HTR-8/SVneo (cell line): Measurements from ENCODE around the gene RAB28.
"Not testable (repeated sequence)": the region's sequence is repeated elsewhere in the genome, so short reads cannot be mapped to it uniquely, and the experiment has no call there.

Experiments used
- DNase-seq: peaks from one replicate; pipeline ENCODE4 v3.0.0; 2011; ENCODE audit warnings: low spot score, mixed read lengths; ENCODE audit not compliant: insufficient read length
- FAIRE-seq: peaks from 2 replicates; lab custom pipeline; 2011; peaks lifted over from hg19 to GRCh38; lab: Jason Lieb, UNC

RAB28 gene

DNA sequence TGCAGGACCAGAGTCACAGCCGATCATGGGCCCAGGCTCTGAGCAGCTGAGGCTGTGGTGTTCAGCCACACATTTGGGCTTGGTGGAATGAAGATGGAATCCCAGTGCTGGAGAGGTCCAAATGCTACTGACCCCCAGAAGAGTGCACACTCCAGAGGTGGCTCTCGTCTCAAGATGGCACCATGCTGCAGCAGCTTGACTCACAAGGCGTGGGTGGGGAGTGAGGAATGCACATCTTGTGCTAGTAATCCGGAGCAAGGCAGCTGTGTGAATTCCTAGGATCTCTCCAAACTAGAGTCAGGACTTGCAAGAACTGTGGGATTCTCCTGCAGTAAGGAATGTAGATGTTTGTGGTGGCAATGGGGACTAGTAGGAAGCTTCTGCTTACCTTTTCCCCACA is 28.7 kb downstream of the RAB28 start:
- DNase-seq, result no peak

DNA sequence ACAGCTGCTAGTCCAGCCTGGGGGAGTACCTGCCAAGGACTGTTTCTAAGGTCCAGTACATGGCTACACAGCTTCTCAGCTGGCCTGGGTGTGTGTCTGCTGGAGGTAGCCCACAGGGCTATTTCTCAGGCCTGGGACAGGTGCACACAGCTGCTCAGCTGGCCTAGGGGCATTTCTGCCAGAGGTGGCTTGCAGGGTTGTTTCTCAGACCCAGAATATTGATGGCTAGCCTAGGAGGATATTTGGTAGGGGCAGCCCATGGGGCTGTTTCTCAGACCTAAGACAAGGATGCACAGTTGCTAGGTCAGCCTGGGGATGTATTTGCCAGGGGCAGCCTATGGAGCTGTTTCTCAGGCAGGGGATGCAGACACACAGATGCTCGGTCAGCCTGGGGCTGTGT is 29.4 kb downstream of the RAB28 start:
- DNase-seq (no peak), FAIRE-seq (no peak)

More for the DNA sequence above, 28.7 kb downstream of the RAB28 start:
- FAIRE-seq, result no peak

DNA sequence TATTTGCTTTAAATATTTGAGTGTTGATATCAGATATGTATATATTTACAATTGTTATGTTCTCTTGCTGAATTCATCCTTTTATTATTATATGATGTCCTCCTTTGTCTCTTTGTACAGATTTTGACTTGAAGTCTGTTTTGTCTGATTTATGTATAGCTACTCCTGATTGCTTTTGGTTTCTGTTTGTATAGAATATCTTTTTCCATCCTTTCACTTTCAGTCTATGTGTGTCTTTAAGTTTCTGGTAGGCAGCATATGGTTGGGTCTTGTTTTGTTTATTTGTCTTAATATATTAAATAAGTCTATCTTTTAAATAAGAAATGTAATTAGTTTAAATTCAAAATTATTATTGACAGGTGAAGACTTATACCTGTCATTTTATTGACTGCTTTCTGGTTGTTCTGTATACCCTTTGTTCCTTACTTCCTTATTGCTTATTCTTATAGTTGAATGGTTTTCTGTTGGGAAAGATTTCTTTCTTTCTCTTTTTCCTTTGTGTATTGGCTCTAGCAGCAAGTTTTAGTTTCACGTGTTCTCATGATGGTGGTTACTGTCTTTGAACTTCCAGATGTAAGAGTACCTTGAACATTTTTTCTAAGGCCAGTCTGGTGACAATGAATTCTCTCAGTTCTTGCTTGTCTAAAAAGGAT is 31.1 kb downstream of the RAB28 start:
- no peak for DNase-seq
- no peak for FAIRE-seq

DNA sequence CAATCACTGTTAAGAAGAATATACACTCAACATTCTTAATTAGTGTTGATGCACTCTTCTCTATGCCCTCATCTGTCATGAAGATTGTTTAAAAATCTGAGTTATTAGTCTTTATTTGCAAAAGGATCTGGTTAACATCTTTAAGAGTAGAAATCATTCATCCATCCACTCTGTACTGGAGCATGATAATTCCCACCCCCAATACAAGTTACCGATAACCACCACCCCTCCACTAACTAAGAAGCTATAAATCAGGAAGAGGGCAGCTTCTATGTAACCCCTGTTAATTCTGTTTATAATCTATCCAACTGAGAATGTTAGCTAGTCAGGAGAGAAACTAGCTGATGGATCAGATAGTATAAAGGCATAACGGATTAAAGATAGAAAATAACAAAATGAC is 34.5 kb downstream of the RAB28 start:
- no peak for DNase-seq
- no peak for FAIRE-seq

DNA sequence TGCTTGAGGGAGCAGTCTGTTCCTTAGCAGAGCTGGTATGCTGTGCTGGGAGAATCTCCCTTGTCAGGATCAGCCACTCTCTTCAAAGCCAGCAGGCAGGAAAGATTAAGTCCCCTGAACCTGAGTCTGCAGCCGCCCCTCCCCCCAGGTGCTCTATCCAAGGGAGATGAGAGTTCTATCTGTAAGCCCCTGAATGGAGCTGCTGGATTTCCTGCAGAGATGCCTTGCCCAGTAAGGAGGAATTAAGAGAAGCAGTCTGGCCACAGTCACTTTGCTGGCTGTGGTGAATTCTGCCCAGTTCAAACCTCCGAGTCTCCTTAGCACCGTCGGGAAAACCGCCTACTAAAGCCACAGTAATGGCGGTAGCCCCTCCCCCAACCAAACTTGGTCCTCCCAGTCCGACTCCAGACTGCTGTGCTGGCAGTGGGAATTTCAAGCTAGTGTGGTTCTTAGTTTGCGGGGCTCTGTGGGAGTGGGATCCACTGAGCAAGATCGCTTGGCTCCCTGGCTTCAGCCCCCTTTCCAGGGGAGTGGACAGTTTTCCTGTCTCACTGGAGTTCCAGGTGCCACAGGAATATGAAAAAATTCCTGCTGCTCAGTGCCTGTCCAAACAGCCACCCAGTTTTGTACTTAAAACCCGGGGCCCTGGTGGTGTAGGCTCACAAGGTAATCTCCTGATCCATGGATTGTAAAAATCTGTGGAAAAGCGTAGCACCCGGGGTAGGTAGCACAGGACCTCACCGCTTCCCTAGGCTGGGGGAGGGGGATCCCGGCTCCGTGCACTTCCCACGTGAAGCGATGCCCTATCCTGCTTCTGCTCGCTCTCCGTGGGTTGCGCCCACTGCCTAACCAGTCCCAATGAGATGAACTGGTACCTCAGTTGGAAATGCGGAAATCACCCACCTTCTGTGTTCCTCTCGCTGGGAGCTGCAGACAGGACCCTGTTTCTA is 38.0 kb downstream of the RAB28 start:
- no peak for FAIRE-seq
- no peak for DNase-seq

DNA sequence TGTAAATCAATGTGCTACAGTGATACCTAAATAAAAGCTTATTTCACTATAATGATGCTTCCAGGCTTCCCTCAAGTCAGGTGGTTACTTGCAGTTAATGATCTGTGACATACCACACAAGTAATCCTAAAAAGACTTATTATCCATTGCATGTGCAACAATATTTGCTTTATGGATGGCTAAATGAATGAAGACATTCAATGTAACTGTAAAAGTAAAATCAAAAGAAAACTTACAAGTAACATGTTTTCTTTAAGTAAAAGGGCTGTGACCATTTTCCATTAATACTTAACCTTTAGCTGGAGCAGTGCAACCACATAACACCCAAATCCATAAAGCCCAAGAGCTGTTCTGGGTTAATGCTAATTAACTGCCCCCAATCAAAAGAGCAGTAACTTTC is 42.6 kb downstream of the RAB28 start:
- DNase-seq, result no peak
- no peak for FAIRE-seq

DNA sequence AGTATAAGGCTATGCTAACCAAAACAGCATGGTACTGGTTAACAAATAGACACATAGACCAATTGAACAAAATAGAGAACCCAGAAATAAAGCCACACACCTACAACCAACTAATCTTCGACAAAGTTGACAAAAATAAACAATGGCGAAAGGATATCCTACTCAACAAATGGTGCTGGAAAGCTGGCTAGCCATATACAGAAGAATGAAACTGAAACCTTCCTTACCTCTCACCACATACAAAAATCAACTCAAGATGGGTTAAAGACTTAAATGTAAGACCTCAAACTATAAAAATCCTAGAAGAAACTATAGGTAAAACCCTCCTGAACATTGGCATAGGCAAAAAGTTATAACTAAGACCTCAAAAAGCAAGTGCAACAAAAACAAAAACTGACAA is 47.2 kb downstream of the RAB28 start:
- DNase-seq (no peak), FAIRE-seq (no peak)

DNA sequence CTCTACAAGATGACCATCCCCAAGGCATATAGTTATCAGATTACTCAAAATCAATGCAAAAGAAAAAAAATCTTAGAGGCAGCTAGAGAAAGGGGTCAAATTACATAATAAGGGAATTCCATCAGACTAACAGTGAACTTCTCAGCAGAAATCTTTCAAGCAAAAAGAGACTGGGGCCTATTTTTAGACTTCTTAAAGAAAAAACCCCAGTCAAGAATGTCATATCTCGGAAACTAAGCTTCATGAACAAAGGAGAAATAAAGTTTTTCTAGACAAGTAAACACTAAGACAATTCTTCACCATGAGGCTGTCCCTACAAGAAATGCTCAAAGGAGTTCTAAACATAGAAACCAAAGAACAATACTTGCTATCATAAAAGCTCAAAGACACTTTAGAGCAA is 51.7 kb downstream of the RAB28 start:
- FAIRE-seq (no peak), DNase-seq (no peak)

DNA sequence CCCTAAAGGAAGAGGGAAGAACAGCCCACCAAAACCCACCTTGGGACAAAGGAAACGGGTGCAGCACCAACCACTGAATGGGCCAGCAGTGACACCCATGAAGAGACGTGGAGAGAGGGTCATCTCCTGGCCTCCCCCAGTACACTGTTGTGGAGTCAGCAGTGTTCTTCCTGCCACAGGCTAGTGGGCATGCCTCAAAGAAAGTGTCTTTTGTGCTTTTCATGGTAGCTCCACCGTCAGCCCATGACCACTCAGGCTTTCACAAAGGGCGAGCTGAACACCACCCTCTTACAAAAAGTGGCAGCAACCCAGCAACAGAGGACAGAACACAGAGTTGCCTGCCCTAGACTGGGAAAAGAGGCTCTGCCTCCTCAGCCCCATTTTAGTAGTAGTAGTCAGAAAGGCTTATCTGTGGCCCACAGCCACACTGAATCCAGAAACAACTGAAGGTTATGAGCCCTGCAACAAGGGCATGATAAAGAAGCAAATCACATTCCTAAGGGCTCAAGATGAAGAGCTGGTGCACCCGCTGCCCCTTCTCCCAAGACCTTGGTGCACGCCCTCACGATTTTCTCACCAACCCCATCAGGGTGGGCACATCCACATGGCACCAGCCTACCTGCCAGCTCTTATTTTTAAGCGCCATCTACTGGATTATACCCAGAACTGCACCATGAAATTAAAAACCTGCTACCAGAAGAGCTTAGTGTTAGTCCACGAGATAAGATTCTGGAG is 53.1 kb downstream of the RAB28 start:
- DNase-seq (no peak), FAIRE-seq (no peak)

DNA sequence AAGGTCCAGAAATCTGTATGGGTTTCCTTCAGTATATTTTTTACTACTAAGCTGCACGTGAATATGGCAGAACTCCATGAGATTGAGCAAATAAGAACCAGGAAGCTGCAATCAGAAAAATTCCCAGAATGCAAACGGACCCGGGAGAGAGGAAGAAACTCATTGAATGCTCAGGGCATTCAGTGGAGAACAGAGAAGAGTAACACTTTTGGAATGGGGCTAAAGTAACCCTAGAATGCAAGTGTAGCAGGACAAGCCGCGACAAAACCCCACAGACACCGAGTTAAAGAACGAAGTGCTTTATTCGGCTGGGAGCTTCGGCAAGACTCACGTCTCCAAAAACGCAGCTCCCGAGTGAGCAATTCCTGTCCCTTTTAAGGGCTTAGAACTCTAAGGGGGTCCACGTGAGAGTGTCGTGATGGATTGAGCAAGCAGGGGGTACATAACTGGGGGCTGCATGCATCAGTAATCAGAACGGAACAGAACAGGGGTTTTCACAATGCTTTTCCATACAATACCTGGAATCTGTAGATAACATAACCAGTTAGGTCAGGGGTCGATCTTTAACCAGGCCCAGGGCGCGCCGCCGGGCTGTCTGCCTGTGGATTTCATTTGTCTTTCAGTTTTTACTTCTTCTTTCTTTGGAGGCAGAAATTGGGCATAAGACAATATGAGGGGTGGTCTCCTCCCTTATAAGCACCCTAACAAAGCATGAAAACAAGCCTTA is 56.4 kb downstream of the RAB28 start:
- no peak for DNase-seq
- FAIRE-seq, result no peak

DNA sequence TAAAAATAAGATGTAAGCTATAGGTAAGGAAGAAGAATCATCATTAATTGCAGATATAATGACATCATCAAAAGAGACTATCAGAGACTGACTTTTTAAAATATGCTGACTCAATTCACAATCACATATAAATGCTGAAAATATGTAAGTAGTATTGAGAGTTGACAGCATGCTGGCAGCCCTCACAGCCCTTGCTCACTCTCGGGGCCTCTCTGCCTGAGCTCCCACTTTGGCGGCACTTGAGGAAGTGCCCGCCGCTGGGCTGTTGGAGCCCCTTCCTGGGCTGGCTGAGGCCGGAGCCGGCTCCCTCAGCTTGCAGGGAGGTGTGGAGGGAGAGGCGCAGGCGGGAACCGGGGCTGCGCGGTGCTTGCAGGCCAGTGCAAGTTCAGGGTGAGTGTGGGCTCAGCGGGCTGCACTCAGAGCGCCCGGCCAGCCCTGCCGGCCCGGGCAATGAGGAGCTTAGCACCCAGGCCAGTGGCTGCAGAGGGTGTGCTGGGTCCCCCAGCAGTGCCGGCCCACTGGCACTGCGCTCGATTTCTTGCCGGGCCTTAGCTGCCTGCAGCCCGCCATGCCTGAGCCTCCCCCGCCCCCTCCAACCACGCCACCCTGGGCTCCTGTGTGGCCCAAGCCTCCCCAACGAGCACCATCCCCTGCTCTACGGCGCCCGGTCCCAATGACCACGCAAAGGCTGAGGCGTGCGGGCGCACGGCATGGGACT is 68.9 kb downstream of the RAB28 start:
- FAIRE-seq (no peak), DNase-seq (no peak)

DNA sequence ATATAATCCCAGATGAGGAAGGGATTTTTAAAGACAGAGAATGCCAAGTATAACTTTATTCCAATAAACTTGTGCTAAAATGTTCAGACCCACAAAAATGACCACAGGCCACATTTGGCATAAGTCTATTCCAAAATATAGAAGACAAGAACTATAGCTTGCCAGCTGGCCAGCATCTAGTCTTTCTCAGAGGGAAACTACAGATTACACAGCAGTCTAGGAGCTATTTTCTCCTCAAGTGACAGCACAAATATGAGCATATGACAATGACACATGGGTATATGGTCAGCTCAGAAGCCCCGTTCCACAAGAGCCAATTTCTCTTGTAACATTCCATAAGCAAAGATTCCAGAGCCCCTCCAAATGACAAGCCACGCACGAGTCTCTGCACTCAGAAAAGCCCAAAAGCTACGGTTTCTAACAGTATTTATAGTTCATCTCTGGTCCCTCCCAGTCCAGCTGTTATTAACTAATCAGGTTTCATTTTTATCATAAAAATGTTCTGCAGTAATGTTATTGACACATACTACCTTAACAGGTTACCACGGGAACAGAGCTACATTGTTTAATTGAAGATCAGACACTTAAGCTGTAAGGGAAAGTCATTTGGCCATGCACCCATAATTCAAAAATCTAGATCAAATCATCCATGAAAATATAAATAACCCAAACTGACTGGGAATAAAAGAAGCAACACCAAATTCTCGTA is 70.3 kb downstream of the RAB28 start:
- DNase-seq (no peak), FAIRE-seq (no peak)

DNA sequence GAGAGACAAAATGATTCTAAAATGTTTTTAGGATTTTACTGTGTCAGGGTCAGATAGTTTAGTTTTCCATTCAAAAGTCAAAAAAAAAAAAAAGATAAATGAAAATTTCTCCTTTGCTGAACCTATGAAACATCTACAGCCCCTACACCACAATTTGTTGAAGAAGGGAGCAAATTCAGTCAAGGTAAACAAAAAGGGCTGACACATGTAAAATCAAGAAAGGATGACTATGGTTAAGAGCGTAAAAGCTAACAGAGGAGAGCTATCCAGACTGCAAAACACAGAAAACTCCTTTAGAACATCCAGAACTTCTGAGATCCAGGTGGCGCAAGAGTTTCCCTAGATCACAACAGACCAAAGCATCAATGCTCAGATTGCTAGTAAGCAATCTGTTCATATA is 72.2 kb downstream of the RAB28 start:
- FAIRE-seq (no peak), DNase-seq (no peak)

DNA sequence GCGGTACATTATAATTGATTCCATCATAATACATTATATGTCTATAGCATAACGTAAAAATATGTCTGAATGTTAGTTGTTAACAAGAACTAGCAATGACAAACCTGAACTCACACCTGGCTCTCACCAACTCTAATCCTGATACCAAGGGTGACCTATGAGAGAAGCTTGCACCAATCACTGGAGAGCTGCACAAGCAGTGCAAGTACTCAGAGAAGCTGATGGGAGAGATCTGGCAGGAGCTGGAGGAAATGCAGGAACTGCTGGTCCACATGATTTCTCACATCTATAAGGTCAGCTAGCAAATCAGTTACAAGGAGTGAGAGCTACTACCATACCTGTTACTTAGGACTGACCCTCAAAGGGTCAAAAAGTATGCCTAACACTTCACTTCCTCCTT is 74.8 kb downstream of the RAB28 start:
- no peak for DNase-seq
- FAIRE-seq, result no peak

DNA sequence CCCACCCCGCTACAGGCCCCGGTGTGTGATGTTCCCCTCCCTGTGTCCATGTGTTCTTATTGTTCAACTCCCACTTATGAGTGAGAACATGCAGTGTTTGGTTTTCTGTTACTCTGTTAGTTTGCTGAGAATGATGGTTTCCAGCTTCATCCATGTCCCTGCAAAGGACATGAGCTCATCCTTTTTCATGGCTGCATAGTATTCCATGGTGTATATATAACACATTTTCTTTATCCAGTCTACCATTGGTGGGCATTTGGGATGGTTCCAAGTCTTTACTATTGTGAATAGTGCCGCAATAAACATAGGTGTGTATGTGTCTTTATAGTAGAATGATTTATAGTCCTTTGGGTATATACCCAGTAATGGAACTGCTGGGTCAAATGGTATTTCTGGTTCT is 78.0 kb downstream of the RAB28 start:
- FAIRE-seq, result not testable (repeated sequence)

DNA sequence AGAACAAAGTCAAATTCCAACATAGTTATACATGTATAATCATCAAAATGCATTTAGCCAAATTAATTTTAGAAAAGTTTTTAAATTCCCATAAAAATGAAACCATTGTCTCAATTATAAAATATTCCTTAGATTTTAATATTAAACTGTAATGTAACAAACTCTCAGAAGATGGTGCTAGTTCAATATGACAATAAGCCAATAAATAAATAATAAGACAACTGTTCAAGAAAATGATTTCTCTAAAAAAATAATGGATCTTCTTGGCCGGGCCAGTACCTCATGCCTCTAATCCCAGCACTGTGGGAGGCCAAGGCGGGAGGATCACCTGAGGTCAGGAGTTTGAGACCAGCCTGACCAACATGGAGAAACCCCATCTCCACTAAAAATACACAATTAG is 80.3 kb downstream of the RAB28 start:
- FAIRE-seq (no peak), DNase-seq (no peak)

More for the DNA sequence above, 78.0 kb downstream of the RAB28 start:
- not testable (repeated sequence) for DNase-seq

DNA sequence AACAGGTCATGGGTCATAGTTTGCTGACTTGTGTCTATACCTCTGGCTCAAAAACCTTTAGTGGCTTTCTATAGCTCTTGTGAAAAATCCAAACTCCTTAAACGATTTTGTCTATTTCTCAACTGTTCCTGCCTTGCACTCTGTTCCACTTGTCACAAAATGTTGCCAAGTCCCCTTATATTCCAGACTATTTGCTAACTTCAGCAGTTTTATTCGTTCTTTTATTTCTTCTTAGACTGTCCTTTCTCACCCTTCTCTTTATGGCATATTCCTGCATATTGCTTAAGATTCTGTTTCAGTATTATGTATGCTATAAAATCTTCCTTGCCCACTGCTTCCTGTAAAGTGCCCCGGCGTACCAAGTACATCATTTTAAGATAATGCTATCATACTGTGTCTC is 80.8 kb downstream of the RAB28 start:
- FAIRE-seq (no peak), DNase-seq (no peak)

DNA sequence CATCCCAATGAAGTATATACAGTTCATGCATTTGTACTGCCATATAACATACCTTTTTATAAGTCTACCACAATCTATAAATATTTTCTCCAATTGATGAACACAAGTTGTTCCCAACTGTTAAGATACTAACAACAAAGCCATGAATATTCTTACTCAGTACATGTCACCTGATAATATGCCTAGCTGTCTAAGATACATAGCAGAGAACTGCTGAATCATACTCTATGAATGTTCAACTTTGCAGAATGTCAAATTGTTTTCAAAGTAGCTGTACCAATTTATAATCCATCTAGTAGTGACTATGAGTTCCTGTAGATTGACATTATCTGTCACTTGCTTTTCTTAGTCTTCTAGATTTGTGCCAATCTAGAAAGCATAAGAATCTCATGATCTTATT is 84.9 kb downstream of the RAB28 start:
- DNase-seq (no peak), FAIRE-seq (no peak)

DNA sequence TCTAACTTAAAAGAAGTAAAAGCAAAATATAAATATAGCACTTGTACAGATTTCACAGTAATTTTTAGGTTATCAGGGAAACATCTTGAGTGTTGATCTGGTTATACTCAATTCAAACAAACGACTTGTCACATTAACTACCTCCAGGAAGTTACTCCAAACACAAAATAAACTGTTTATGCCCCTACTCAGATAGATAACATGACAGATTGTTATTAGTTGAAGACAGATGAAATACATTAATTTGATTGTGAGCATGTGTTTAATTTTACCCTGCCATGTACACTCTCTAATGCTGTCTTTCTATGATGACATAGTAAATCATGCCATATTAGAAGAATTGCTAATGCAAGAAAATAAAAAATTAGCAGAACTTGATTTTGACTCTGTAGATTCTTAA is 88.0 kb downstream of the RAB28 start:
- no peak for FAIRE-seq
- no peak for DNase-seq
